MCF 10A (cell line): ENCODE results near the gene CCDC81. TPM values are rescaled to one million over a fixed set of nuclear protein-coding genes. Genes with fewer than 3 reads are reported as not detected.

Experiments used
- BruUV-seq: library from RNA; stranded (reverse); fragments of 400-500 nt; replicated peaks from 2 replicates; lab custom pipeline; 2021; lab: Mats Ljungman, UMichigan
- CTCF ChIA-PET: fragments of 300-600 bp; sonication (Branson Sonifier 250); formaldehyde crosslinking; extraction: SDS; loops from one replicate; lab custom pipeline; 2021; ENCODE audit warnings: antibody characterized with exemption, inconsistent platforms; lab: Yijun Ruan, JAX
- POLR2A ChIA-PET: fragments of 300-600, 350-650 bp; sonication (Branson Sonifier 250); formaldehyde crosslinking; extraction: SDS; loops from one replicate; lab custom pipeline; 2020; ENCODE audit warnings: antibody characterized with exemption, inconsistent platforms; lab: Yijun Ruan, JAX
- DNase-seq: peaks from one replicate; pipeline ENCODE4 v3.0.0-alpha.2; 2018; ENCODE audit not compliant: unreplicated experiment
- H3K27ac Mint-ChIP-seq: one replicate; pipeline ENCODE4 v1.8.0; 2022; ENCODE audit warnings: mild to moderate bottlenecking, low read depth, mixed read lengths; ENCODE audit not compliant: unreplicated experiment
- H3K27me3 Mint-ChIP-seq: one replicate; pipeline ENCODE4 v1.8.0; 2022; ENCODE audit warnings: mixed read lengths; ENCODE audit not compliant: insufficient read depth, unreplicated experiment
- H3K36me3 Mint-ChIP-seq: one replicate; pipeline ENCODE4 v1.8.0; 2022; ENCODE audit warnings: mild to moderate bottlenecking, moderate library complexity, mixed read lengths; ENCODE audit not compliant: insufficient read depth, unreplicated experiment
- H3K4me1 Mint-ChIP-seq: one replicate; pipeline ENCODE4 v1.8.0; 2022; ENCODE audit warnings: mixed read lengths; ENCODE audit not compliant: insufficient read depth, unreplicated experiment
- H3K4me3 Mint-ChIP-seq: one replicate; pipeline ENCODE4 v1.8.0; 2022; ENCODE audit warnings: mild to moderate bottlenecking, moderate library complexity, mixed read lengths; ENCODE audit not compliant: unreplicated experiment
- H3K9me3 Mint-ChIP-seq: one replicate; pipeline ENCODE4 v1.8.0; 2022; ENCODE audit warnings: mixed read lengths; ENCODE audit not compliant: unreplicated experiment
- intact Hi-C: fragments of 100-400 bp; cut with micrococcal nuclease; formaldehyde crosslinking; loops from 2 replicates; pipeline ENCODE4 v1.14.1; 2022
- total RNA-seq: library from RNA; stranded (reverse); gene quantifications from 2 replicates; pipeline ENCODE4 v1.2.3, GENCODE V29; 2022
- TF ChIP-seq, protein P1 (sequence below): fragments of 200-600 bp; IDR thresholded peaks from one replicate; pipeline ENCODE4 v1.8.0; 2022; ENCODE audit warnings: antibody characterized with exemption, mild to moderate bottlenecking; ENCODE audit not compliant: unreplicated experiment

CCDC81 gene
- total RNA-seq, 1 experiment from 2014 or later = 1.7 TPM

- no peak for DNase-seq
- ChIA-PET CTCF (interaction anchor here (1.1 kb wide), 2 partner anchors 12 to 86 kb away, joined by 4 read pairs; no protein-coding TSS in a partner anchor), POLR2A (no interaction called here)
- TF ChIP-seq, protein P1, sequence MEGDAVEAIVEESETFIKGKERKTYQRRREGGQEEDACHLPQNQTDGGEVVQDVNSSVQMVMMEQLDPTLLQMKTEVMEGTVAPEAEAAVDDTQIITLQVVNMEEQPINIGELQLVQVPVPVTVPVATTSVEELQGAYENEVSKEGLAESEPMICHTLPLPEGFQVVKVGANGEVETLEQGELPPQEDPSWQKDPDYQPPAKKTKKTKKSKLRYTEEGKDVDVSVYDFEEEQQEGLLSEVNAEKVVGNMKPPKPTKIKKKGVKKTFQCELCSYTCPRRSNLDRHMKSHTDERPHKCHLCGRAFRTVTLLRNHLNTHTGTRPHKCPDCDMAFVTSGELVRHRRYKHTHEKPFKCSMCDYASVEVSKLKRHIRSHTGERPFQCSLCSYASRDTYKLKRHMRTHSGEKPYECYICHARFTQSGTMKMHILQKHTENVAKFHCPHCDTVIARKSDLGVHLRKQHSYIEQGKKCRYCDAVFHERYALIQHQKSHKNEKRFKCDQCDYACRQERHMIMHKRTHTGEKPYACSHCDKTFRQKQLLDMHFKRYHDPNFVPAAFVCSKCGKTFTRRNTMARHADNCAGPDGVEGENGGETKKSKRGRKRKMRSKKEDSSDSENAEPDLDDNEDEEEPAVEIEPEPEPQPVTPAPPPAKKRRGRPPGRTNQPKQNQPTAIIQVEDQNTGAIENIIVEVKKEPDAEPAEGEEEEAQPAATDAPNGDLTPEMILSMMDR = no peak
- H3K27ac Mint-ChIP-seq = no peak overlapping the region
- H3K27me3 Mint-ChIP-seq = no peaks in the 10 kb centered on the region
- intact Hi-C loops = no loop called here
- BruUV-seq = no TSS peak
- no peaks in the 10 kb centered on the region for H3K4me1 Mint-ChIP-seq
- no peaks in the 10 kb centered on the region for H3K36me3 Mint-ChIP-seq
- no peak overlapping the region for H3K4me3 Mint-ChIP-seq
- H3K9me3 Mint-ChIP-seq = no peaks in the 10 kb centered on the region
Observed at GRCh38 chr11:86446163-86446923, 71.7 kb downstream of the CCDC81 start.

GRCh38 chr11:86446924-86447285 is 72.2 kb downstream of the CCDC81 start:
- Mint-ChIP-seq H3K4me1 (no peaks in the 10 kb centered on the region), H3K27ac (no peak overlapping the region), H3K9me3 (no peaks in the 10 kb centered on the region), H3K4me3 (no peak overlapping the region), H3K36me3 (no peaks in the 10 kb centered on the region), H3K27me3 (no peaks in the 10 kb centered on the region)
- DNase-seq = no peak
- intact Hi-C loops = no loop called here
- ChIA-PET POLR2A (no interaction called here), CTCF (interaction anchor here (0.6 to 1.1 kb wide), 3 partner anchors 11 to 338 kb away, joined by 3 to 4 read pairs (median 4); no protein-coding TSS in a partner anchor)
- no TSS peak for BruUV-seq
- TF ChIP-seq, protein P1 = no peak

- no peaks in the 10 kb centered on the region for H3K9me3 Mint-ChIP-seq
- CTCF ChIA-PET = interaction anchor here (0.6 to 1.7 kb wide), 7 partner anchors 9 to 470 kb away, joined by 3 to 11 read pairs (median 4); no protein-coding TSS in a partner anchor
- no peaks in the 10 kb centered on the region for H3K36me3 Mint-ChIP-seq
- no peak overlapping the region for H3K4me3 Mint-ChIP-seq
- no peak for DNase-seq
- TF ChIP-seq, protein P1 = no peak
- no TSS peak for BruUV-seq
- H3K27ac Mint-ChIP-seq = no peak overlapping the region
- no peaks in the 10 kb centered on the region for H3K4me1 Mint-ChIP-seq
- intact Hi-C loops = no loop called here
- H3K27me3 Mint-ChIP-seq = no peaks in the 10 kb centered on the region
- POLR2A ChIA-PET = no interaction called here
Observed at GRCh38 chr11:86447763-86448480, 73.2 kb downstream of the CCDC81 start.

GRCh38 chr11:86449993-86450629 is 75.4 kb downstream of the CCDC81 start:
- H3K4me1 Mint-ChIP-seq = no peaks in the 10 kb centered on the region
- no peaks in the 10 kb centered on the region for H3K27me3 Mint-ChIP-seq
- intact Hi-C loops = no loop called here
- TF ChIP-seq, protein P1 = no peak
- ChIA-PET POLR2A (no interaction called here), CTCF (interaction anchor here (0.6 to 2.3 kb wide), 5 partner anchors 52 to 367 kb away, joined by 3 to 8 read pairs (median 6); no protein-coding TSS in a partner anchor)
- no peak overlapping the region for H3K4me3 Mint-ChIP-seq
- BruUV-seq = no TSS peak
- no peak overlapping the region for H3K27ac Mint-ChIP-seq
- no peaks in the 10 kb centered on the region for H3K36me3 Mint-ChIP-seq
- no peak for DNase-seq
- H3K9me3 Mint-ChIP-seq = no peaks in the 10 kb centered on the region
